Spinal cord (tissue), 10 donors: ENCODE data around the gene MTHFD1L. TPM values are rescaled to one million over a fixed set of nuclear protein-coding genes. Genes with fewer than 3 reads are reported as not detected.

ENCODE experiments used
- DNase-seq, 6 donors: peaks; one replicate each; pipeline versions ENCODE4 v3.0.0 to v3.0.0-alpha.2; 2013 to 2015; ENCODE audit warnings: low spot score in 6 of 6, low read depth in 4 of 6
- H3K27ac ChIP-seq: one replicate; pipeline ENCODE4 v1.5.1; 2013; ENCODE audit warnings: low read depth, low read length, control low read depth
- H3K27me3 ChIP-seq: one replicate; pipeline ENCODE4 v1.6.1; 2013; ENCODE audit warnings: low read length; ENCODE audit not compliant: control insufficient read depth, insufficient read depth
- H3K36me3 ChIP-seq: one replicate; pipeline ENCODE4 v1.6.1; 2013; ENCODE audit warnings: low read length; ENCODE audit not compliant: control insufficient read depth, insufficient read depth
- H3K4me1 ChIP-seq: one replicate; pipeline ENCODE4 v1.6.1; 2013; ENCODE audit warnings: low read length; ENCODE audit not compliant: control insufficient read depth, insufficient read depth
- H3K4me3 ChIP-seq: one replicate; pipeline ENCODE4 v1.5.1; 2013; ENCODE audit warnings: low read depth, low read length, control low read depth
- H3K9me3 ChIP-seq: one replicate; pipeline ENCODE4 v1.6.1; 2013; ENCODE audit warnings: low read length; ENCODE audit not compliant: control insufficient read depth, insufficient read depth
- WGBS: methylation state at CpG from one replicate; pipeline ENCODE4 v1.1.5; 2013; ENCODE audit warnings: missing lambda C conversion rate; ENCODE audit not compliant: insufficient coverage; 5-methylcytosine and 5-hydroxymethylcytosine counted together
- polyA plus RNA-seq, 2 donors: library from polyadenylated mRNA; unstranded; fragments of 120-200 nt; gene quantifications; one replicate each; pipeline ENCODE4 v1.2.1, GENCODE V29; 2013; ENCODE audit not compliant: insufficient read length in 2 of 2
- total RNA-seq, 2 donors: library from RNA; depleted of rRNA in 1 of 2; stranded (reverse); fragments of 120-200 nt in 1 of 2; fragments of >200 nt in 1 of 2; gene quantifications; one replicate each; pipeline versions ENCODE4 v1.2.3 to v1.2.4, GENCODE V29; 2013 to 2014
- donor health status: healthy.

MTHFD1L gene
- total and polyA plus RNA-seq, 4 donors: 15.0 to 21.6 (median 17.8) TPM

- Histone ChIP-seq H3K27ac (no peak overlapping the region), H3K36me3 (peaks cover 16% of the 10 kb centered on the region), H3K9me3 (no peaks in the 10 kb centered on the region), H3K27me3 (no peaks in the 10 kb centered on the region), H3K4me1 (peaks cover 3% of the 10 kb centered on the region), H3K4me3 (no peak overlapping the region)
- no peak for DNase-seq
- 65% methylated on average over 6 of the region's 7 CpGs for WGBS
Observed at GRCh38 chr6:150940941-150941340, 75.4 kb downstream of the MTHFD1L start.

GRCh38 chr6:150949526-150949925 is 84.0 kb downstream of the MTHFD1L start:
- Histone ChIP-seq H3K4me3 (no peak overlapping the region), H3K9me3 (no peaks in the 10 kb centered on the region), H3K4me1 (no peaks in the 10 kb centered on the region), H3K36me3 (peaks cover 31% of the 10 kb centered on the region), H3K27me3 (no peaks in the 10 kb centered on the region), H3K27ac (no peak overlapping the region)
- WGBS: 89% methylated on average over 10 of the region's 11 CpGs
- no peak for DNase-seq

- H3K9me3 ChIP-seq: no peaks in the 10 kb centered on the region
- DNase-seq: no peak
- no peaks in the 10 kb centered on the region for H3K4me1 ChIP-seq
- H3K36me3 ChIP-seq: peaks cover 25% of the 10 kb centered on the region
- peak overlapping the region; percentile 19 for H3K27ac ChIP-seq
- 33% methylated on average over 1 of the region's 5 CpGs for whole genome bisulfite sequencing
- H3K27me3 ChIP-seq: no peaks in the 10 kb centered on the region
- no peak overlapping the region for H3K4me3 ChIP-seq
Observed at GRCh38 chr6:150953851-150954250, 88.3 kb downstream of the MTHFD1L start.

- no peak for DNase-seq
- Histone ChIP-seq H3K4me3 (no peak overlapping the region), H3K27ac (no peak overlapping the region), H3K36me3 (peaks cover 7% of the 10 kb centered on the region), H3K9me3 (no peaks in the 10 kb centered on the region), H3K27me3 (no peaks in the 10 kb centered on the region), H3K4me1 (no peaks in the 10 kb centered on the region)
- WGBS: 53% methylated on average over 3 of the region's 4 CpGs
Observed at GRCh38 chr6:150959166-150959565, 93.7 kb downstream of the MTHFD1L start.

- no peak for DNase-seq
- peaks cover 23% of the 10 kb centered on the region for H3K36me3 ChIP-seq
- no peaks in the 10 kb centered on the region for H3K27me3 ChIP-seq
- no peak overlapping the region for H3K27ac ChIP-seq
- H3K4me3 ChIP-seq: no peak overlapping the region
- H3K9me3 ChIP-seq: no peaks in the 10 kb centered on the region
- WGBS: 100% methylated on average over 2 of the region's 2 CpGs
- no peaks in the 10 kb centered on the region for H3K4me1 ChIP-seq
Observed at GRCh38 chr6:150962436-150962835, 96.9 kb downstream of the MTHFD1L start.

GRCh38 chr6:150964765-150965164 is 99.3 kb downstream of the MTHFD1L start:
- no peaks in the 10 kb centered on the region for H3K4me1 ChIP-seq
- H3K4me3 ChIP-seq: no peak overlapping the region
- peaks cover 26% of the 10 kb centered on the region for H3K36me3 ChIP-seq
- DNase-seq: no peak
- no peaks in the 10 kb centered on the region for H3K27me3 ChIP-seq
- WGBS: 43% methylated on average over 1 of the region's 2 CpGs
- no peaks in the 10 kb centered on the region for H3K9me3 ChIP-seq
- no peak overlapping the region for H3K27ac ChIP-seq

GRCh38 chr6:150966786-150967185 is 101.3 kb downstream of the MTHFD1L start:
- no peak overlapping the region for H3K4me3 ChIP-seq
- 96% methylated on average over 5 of the region's 6 CpGs for WGBS
- no peaks in the 10 kb centered on the region for H3K27me3 ChIP-seq
- H3K36me3 ChIP-seq: peaks cover 21% of the 10 kb centered on the region
- H3K9me3 ChIP-seq: no peaks in the 10 kb centered on the region
- DNase-seq: no peak
- no peak overlapping the region for H3K27ac ChIP-seq
- H3K4me1 ChIP-seq: no peaks in the 10 kb centered on the region

- peaks cover 18% of the 10 kb centered on the region for H3K36me3 ChIP-seq
- H3K9me3 ChIP-seq: no peaks in the 10 kb centered on the region
- no peaks in the 10 kb centered on the region for H3K27me3 ChIP-seq
- H3K4me3 ChIP-seq: no peak overlapping the region
- H3K27ac ChIP-seq: no peak overlapping the region
- H3K4me1 ChIP-seq: no peaks in the 10 kb centered on the region
- WGBS: 88% methylated on average over 6 of the region's 6 CpGs
- no peak for DNase-seq
Observed at GRCh38 chr6:150967381-150967780, 101.9 kb downstream of the MTHFD1L start.

GRCh38 chr6:150967910-150968309 is 102.4 kb downstream of the MTHFD1L start:
- 85% methylated on average over 5 of the region's 8 CpGs for WGBS

GRCh38 chr6:150969901-150970300 is 104.4 kb downstream of the MTHFD1L start:
- H3K36me3 ChIP-seq: peaks cover 18% of the 10 kb centered on the region
- no peaks in the 10 kb centered on the region for H3K27me3 ChIP-seq
- no peak overlapping the region for H3K27ac ChIP-seq
- no peaks in the 10 kb centered on the region for H3K4me1 ChIP-seq
- 81% methylated on average over 2 of the region's 4 CpGs for WGBS
- no peak overlapping the region for H3K4me3 ChIP-seq
- DNase-seq: no peak
- peaks cover 1% of the 10 kb centered on the region for H3K9me3 ChIP-seq

More at GRCh38 chr6:150967910-150968309, 102.4 kb downstream of the MTHFD1L start:
- Histone ChIP-seq H3K4me1 (no peaks in the 10 kb centered on the region), H3K27ac (no peak overlapping the region), H3K36me3 (peaks cover 18% of the 10 kb centered on the region), H3K9me3 (no peaks in the 10 kb centered on the region), H3K4me3 (no peak overlapping the region), H3K27me3 (no peaks in the 10 kb centered on the region)
- DNase-seq: no peak
